HG03025 (cell line): Measurements from ENCODE around the gene SPACDR.
"Not testable (repeated sequence)": the region's sequence is repeated elsewhere in the genome, so short reads cannot be mapped to it uniquely, and the experiment has no call there.

Source experiments
- ATAC-seq: cut with Tn5 transposase; IDR thresholded peaks from one replicate; pipeline ENCODE4 v1.9.1; 2021; ENCODE audit warnings: mild to moderate bottlenecking, moderate library complexity; ENCODE audit not compliant: unreplicated experiment, low FRiP score

Gene SPACDR

GRCh38 chr7:100467638-100468373 is 3.7 kb upstream of the SPACDR start:
- ATAC-seq: no peak

GRCh38 chr7:100466653-100467605 is 2.9 kb upstream of the SPACDR start:
- no peak for ATAC-seq

- ATAC-seq: no peak
Observed at GRCh38 chr7:100465702-100466311, 1.7 kb upstream of the SPACDR start.

- no peak for ATAC-seq
Observed at GRCh38 chr7:100465299-100465698, 1.2 kb upstream of the SPACDR start.

GRCh38 chr7:100464791-100465190 is 731 bp upstream of the SPACDR start:
- no peak for ATAC-seq

- ATAC-seq: no peak
Observed at GRCh38 chr7:100457033-100457432, 7.0 kb downstream of the SPACDR start.

- ATAC-seq: no peak
Observed at GRCh38 chr7:100456562-100456961, 7.5 kb downstream of the SPACDR start.

- ATAC-seq: no peak
Observed at GRCh38 chr7:100455206-100455605, 8.9 kb downstream of the SPACDR start.

- ATAC-seq: not testable (repeated sequence)
Observed at GRCh38 chr7:100453854-100454253, 10.2 kb downstream of the SPACDR start.

GRCh38 chr7:100452513-100452912 is 11.5 kb downstream of the SPACDR start:
- ATAC-seq: no peak

GRCh38 chr7:100449190-100449795 is 14.8 kb downstream of the SPACDR start:
- no peak for ATAC-seq

- not testable (repeated sequence) for ATAC-seq
Observed at GRCh38 chr7:100447363-100447762, 16.7 kb downstream of the SPACDR start.

- ATAC-seq: no peak
Observed at GRCh38 chr7:100446040-100446439, 18.0 kb downstream of the SPACDR start.

- no peak for ATAC-seq
Observed at GRCh38 chr7:100444311-100445278, 19.5 kb downstream of the SPACDR start.

GRCh38 chr7:100443096-100443840 is 20.8 kb downstream of the SPACDR start:
- ATAC-seq: no peak

GRCh38 chr7:100441641-100442535 is 22.2 kb downstream of the SPACDR start:
- no peak for ATAC-seq

- not testable (repeated sequence) for ATAC-seq
Observed at GRCh38 chr7:100439244-100439643, 24.8 kb downstream of the SPACDR start.

- ATAC-seq: not testable (repeated sequence)
Observed at GRCh38 chr7:100438731-100439130, 25.3 kb downstream of the SPACDR start.
